ENCODE data around the gene HOXD8.
A peak's percentile ranks its signal among the peaks of the same experiment; 100 is the strongest.

The HOXD8 gene

GRCh38 chr2:176174824-176175708 is 45.6 kb downstream of the HOXD8 start:
- DNase-seq = peak; percentile 86

- DNase-seq = peak; percentile 29
Measured at GRCh38 chr2:176175709-176176607, 46.5 kb downstream of the HOXD8 start.

- DNase-seq = no peak
Measured at GRCh38 chr2:176177580-176178037, 48.1 kb downstream of the HOXD8 start.

GRCh38 chr2:176178038-176178756 is 48.7 kb downstream of the HOXD8 start:
- peak; percentile 78 for DNase-seq

GRCh38 chr2:176178757-176179295 is 49.3 kb downstream of the HOXD8 start:
- DNase-seq = peak; percentile 23

- DNase-seq = no peak
Measured at GRCh38 chr2:176181551-176181950, 52.0 kb downstream of the HOXD8 start.
